HG03571 (cell line): ENCODE data around the gene TUBE1.

Experiments
- ATAC-seq: cut with Tn5 transposase; IDR thresholded peaks from one replicate; pipeline ENCODE4 v1.9.1; 2021; ENCODE audit not compliant: unreplicated experiment

TUBE1 gene

GRCh38 chr6:112036088-112036637, 51.1 kb downstream of the TUBE1 start:
- ATAC-seq = no peak

GRCh38 chr6:112034616-112034995, 52.7 kb downstream of the TUBE1 start:
- no peak for ATAC-seq

- no peak for ATAC-seq
These were observed 53.3 kb downstream of the TUBE1 start for GRCh38 chr6:112033791-112034615.

- ATAC-seq = no peak
These were observed 54.6 kb downstream of the TUBE1 start for GRCh38 chr6:112032728-112033127.

GRCh38 chr6:112031960-112032359, 55.3 kb downstream of the TUBE1 start:
- no peak for ATAC-seq

GRCh38 chr6:112030961-112031660, 56.2 kb downstream of the TUBE1 start:
- no peak for ATAC-seq

GRCh38 chr6:112030206-112030960, 56.9 kb downstream of the TUBE1 start:
- no peak for ATAC-seq

- no peak for ATAC-seq
These were observed 58.0 kb downstream of the TUBE1 start for GRCh38 chr6:112029045-112029822.

- peak; percentile 68 for ATAC-seq
These were observed 59.2 kb downstream of the TUBE1 start for GRCh38 chr6:112027942-112028674.

- no peak for ATAC-seq
These were observed 60.3 kb downstream of the TUBE1 start for GRCh38 chr6:112026933-112027332.

GRCh38 chr6:112024464-112024863, 62.8 kb downstream of the TUBE1 start:
- no peak for ATAC-seq

- ATAC-seq = no peak
These were observed 64.5 kb downstream of the TUBE1 start for GRCh38 chr6:112022749-112023148.

- no peak for ATAC-seq
These were observed 65.5 kb downstream of the TUBE1 start for GRCh38 chr6:112021691-112022310.
